ENCODE results near the gene SIRPA.

SIRPA gene

DNA sequence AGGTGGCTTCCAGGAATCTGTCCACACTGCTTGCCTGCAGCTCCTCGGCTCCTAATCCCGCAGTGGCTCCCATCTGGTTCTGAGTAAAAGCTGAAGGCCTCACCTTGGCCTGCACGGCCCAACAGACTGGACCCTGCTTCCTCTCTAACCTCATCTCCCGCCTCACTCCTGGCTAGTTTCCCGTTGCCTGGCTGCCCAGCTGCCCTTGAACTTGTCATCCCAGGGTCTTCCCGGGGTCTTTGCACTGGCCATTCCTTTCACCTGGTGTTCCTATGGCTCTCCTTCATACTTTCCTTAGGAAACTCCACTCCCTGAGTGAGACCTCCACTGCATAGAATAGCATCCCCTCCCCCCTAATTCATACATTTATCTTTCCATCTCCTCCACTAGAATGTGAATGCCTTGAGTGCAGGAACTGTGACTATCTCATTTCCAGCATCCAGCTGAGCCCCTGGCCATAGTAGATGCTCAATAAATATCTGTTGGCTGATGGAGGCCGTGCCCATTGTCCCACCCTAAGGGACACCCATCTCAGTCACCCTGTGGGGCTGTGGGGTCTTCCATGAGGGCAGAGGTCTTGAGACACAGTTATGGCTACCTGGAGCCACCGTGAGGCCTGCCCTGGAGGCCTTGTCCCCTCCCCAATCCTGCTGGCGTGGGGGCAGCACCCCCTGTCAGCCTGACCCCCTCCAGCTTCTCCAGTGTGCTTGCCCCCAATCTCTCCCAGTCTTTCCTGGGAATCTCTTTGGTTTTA is 9.1 kb upstream of the SIRPA start:
- TF ChIP-seq EP300 (IDR thresholded peaks at IDR 0.05; ENCODE audit: borderline replicate concordance) = no peak
- TF ChIP-seq, protein P1, sequence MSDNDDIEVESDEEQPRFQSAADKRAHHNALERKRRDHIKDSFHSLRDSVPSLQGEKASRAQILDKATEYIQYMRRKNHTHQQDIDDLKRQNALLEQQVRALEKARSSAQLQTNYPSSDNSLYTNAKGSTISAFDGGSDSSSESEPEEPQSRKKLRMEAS (IDR thresholded peaks at IDR 0.05) = no peak
- TF ChIP-seq FOXM1 (IDR thresholded peaks at IDR 0.05; ENCODE audit: borderline replicate concordance, low read depth) = no peak
- TF ChIP-seq CEBPB (IDR thresholded peaks at IDR 0.05) = no peak
- TF ChIP-seq EGR1 (IDR thresholded peaks at IDR 0.05) = no peak
- no peak for TF ChIP-seq YY1 (IDR thresholded peaks at IDR 0.05; ENCODE audit: low read depth)

DNA sequence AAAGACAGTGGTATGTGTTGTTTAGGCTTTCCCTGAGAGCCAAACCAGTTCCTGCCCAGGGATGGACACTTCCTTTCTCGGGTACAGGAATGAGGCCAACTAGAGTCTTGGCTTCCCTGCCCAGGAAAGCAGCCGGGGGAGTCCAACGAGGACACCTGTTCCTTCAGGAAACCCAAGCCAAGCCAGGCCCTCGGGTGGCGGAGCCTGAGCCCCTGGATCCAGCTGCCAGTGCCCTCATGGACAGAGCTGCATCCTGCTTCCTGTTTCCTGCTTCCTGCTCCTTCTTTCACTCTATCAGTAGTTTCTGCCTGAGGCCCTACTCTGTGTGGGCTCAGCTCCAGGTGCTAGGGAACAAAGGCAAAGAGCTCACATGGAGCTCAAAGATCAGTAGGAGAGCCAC is 7.9 kb upstream of the SIRPA start:
- TF ChIP-seq EGR1 (IDR thresholded peaks at IDR 0.05) = no peak
- TF ChIP-seq TCF12 (IDR thresholded peaks at IDR 0.05; ENCODE audit: low read depth) = no peak
- TF ChIP-seq ZBTB7A (IDR thresholded peaks at IDR 0.05; ENCODE audit: low read depth) = no peak
- no peak for TF ChIP-seq TAF1 (IDR thresholded peaks at IDR 0.05; ENCODE audit: low read depth)

DNA sequence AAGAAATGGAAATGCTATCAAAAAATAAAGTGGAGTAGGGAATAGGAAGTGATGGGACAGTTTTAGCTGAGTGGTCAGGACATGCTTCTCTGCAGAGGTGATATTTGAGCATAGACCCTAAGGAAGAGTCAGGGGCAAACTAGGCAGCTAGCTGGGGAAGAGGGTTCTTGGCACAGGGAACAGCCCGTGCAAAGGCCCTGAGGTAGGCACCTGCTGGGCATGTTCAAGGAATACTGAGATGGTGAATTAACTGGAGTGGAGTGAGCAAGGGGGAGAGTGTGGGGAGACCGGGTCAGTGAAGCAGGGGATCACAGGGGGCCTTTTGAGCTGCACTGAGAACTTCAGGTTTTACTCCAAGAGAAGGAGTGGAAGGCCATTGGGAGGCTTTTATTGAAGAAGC is 7.5 kb upstream of the SIRPA start:
- TF ChIP-seq FOXM1 (IDR thresholded peaks at IDR 0.05; ENCODE audit: borderline replicate concordance, low read depth) = no peak
- TF ChIP-seq EGR1 (IDR thresholded peaks at IDR 0.05) = no peak
- TF ChIP-seq NFIC (IDR thresholded peaks at IDR 0.05) = no peak
- TF ChIP-seq CREB1 (IDR thresholded peaks at IDR 0.05; ENCODE audit: low read depth) = no peak
- no peak for TF ChIP-seq CEBPB (IDR thresholded peaks at IDR 0.05)
- TF ChIP-seq YY1 (IDR thresholded peaks at IDR 0.05; ENCODE audit: low read depth) = no peak

DNA sequence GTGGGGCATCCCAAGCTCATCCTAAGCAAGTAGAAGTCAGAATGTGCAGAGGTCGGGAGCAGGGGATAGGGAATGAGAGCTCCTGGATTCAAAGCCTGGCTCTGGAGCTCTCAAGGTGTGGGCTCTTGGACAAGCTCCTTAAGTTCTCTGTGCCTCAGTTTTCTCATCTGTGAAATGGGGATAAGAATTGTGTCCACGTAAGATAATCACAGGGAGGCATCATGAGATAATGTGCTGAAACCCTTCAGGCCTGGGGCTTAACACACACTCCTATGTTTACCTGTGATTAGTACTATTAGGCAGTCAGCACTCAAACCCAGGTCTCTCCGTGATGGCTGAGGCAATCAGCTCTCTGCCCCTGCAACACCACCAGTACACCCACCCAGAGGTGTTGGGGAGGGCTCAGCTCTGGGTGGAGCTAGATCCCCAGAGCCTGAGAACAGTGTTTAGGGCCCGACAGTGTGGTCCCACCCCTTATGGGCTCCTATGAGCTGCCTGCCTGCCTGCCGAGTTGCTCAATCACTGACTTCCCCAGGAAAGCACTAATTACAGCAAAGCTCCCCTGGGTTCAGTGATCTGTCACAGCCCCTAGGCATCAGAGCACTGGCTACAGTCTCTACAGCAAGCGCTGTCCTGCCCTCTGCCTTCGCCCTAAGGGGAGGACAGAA is 6.3 kb upstream of the SIRPA start:
- TF ChIP-seq FOXM1 (IDR thresholded peaks at IDR 0.05; ENCODE audit: borderline replicate concordance, low read depth) (no peak), CREB1 (IDR thresholded peaks at IDR 0.05; ENCODE audit: low read depth) (no peak), YY1 (IDR thresholded peaks at IDR 0.05; ENCODE audit: low read depth) (no peak), TCF12 (IDR thresholded peaks at IDR 0.05; ENCODE audit: low read depth) (no peak), NFIC (IDR thresholded peaks at IDR 0.05) (no peak), TAF1 (IDR thresholded peaks at IDR 0.05; ENCODE audit: low read depth) (no peak), TEAD4 (IDR thresholded peaks at IDR 0.05) (no peak), ZBTB7A (IDR thresholded peaks at IDR 0.05; ENCODE audit: low read depth) (no peak), EGR1 (IDR thresholded peaks at IDR 0.05) (no peak), CEBPB (IDR thresholded peaks at IDR 0.05) (no peak), EP300 (IDR thresholded peaks at IDR 0.05; ENCODE audit: borderline replicate concordance) (no peak), RAD21 (IDR thresholded peaks at IDR 0.05; ENCODE audit: low read depth) (no peak)
- TF ChIP-seq, protein P2, sequence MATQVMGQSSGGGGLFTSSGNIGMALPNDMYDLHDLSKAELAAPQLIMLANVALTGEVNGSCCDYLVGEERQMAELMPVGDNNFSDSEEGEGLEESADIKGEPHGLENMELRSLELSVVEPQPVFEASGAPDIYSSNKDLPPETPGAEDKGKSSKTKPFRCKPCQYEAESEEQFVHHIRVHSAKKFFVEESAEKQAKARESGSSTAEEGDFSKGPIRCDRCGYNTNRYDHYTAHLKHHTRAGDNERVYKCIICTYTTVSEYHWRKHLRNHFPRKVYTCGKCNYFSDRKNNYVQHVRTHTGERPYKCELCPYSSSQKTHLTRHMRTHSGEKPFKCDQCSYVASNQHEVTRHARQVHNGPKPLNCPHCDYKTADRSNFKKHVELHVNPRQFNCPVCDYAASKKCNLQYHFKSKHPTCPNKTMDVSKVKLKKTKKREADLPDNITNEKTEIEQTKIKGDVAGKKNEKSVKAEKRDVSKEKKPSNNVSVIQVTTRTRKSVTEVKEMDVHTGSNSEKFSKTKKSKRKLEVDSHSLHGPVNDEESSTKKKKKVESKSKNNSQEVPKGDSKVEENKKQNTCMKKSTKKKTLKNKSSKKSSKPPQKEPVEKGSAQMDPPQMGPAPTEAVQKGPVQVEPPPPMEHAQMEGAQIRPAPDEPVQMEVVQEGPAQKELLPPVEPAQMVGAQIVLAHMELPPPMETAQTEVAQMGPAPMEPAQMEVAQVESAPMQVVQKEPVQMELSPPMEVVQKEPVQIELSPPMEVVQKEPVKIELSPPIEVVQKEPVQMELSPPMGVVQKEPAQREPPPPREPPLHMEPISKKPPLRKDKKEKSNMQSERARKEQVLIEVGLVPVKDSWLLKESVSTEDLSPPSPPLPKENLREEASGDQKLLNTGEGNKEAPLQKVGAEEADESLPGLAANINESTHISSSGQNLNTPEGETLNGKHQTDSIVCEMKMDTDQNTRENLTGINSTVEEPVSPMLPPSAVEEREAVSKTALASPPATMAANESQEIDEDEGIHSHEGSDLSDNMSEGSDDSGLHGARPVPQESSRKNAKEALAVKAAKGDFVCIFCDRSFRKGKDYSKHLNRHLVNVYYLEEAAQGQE (IDR thresholded peaks at IDR 0.05; ENCODE audit: low read depth) = no peak
- TF ChIP-seq, protein P3, sequence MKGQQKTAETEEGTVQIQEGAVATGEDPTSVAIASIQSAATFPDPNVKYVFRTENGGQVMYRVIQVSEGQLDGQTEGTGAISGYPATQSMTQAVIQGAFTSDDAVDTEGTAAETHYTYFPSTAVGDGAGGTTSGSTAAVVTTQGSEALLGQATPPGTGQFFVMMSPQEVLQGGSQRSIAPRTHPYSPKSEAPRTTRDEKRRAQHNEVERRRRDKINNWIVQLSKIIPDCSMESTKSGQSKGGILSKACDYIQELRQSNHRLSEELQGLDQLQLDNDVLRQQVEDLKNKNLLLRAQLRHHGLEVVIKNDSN (IDR thresholded peaks at IDR 0.05) = no peak
- TF ChIP-seq, protein P1 (IDR thresholded peaks at IDR 0.05) = no peak

DNA sequence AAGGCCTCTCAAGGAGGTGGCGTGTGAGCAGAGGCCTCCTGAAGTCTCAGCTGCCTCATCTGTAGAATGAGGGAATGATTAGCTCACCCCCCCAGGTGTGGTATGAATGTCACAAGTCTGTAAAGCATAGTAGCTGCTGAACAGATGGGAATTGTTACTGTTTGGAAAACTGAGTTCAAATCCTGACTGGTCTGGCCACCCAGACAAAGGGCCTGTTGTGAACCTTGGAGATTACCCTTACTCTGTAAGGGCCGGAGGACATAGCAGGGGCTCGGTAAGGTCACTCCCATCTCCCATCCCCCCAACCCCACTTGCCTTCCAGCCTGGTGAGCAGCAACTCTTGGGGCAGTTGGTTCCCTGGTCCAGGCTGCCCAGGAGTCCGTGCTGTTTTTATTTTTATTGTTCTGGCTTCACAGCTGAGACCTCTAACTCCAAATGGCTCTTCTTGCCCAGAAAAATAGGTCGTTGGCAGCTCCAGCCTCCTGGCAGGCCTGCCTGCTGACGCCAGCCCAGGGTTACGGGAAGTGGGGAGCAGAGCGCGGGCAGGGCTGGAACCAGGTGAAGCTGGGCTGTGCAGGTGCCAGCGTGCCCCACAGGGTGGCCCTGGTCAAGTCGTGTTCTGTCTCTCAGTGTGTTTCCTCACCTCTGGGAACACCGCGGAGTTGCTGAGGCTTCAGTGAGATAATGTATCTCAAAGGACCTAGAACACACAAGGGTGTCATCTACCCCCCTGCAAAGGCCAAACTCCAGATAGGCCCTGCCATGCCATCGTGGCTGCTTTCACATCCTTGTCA is 4.5 kb upstream of the SIRPA start:
- TF ChIP-seq FOXM1 (IDR thresholded peaks at IDR 0.05; ENCODE audit: borderline replicate concordance, low read depth) (no peak), TCF12 (IDR thresholded peaks at IDR 0.05; ENCODE audit: low read depth) (no peak), ZBTB7A (IDR thresholded peaks at IDR 0.05; ENCODE audit: low read depth) (no peak), TAF1 (IDR thresholded peaks at IDR 0.05; ENCODE audit: low read depth) (no peak), NFIC (IDR thresholded peaks at IDR 0.05) (no peak), CREB1 (IDR thresholded peaks at IDR 0.05; ENCODE audit: low read depth) (no peak), CEBPB (IDR thresholded peaks at IDR 0.05) (no peak), RAD21 (IDR thresholded peaks at IDR 0.05; ENCODE audit: low read depth) (no peak)
- TF ChIP-seq, protein P2 (IDR thresholded peaks at IDR 0.05; ENCODE audit: low read depth) = no peak
- TF ChIP-seq, protein P3 (IDR thresholded peaks at IDR 0.05) = no peak
